Astrocyte of the spinal cord (primary cell): Measurements from ENCODE around the gene STX10.

Experiments used
- DNase-seq: peaks from one replicate; pipeline ENCODE4 v3.0.0; 2011; ENCODE audit warnings: low read depth, low spot score
- H3K4me3 ChIP-seq: 2 replicates; pipeline ENCODE4 v1.5.1; 2011; ENCODE audit warnings: low read depth, mild to moderate bottlenecking, low read length, moderate library complexity
- CTCF ChIP-seq: IDR thresholded peaks from 2 replicates; pipeline ENCODE4 v1.5.1; 2012; ENCODE audit warnings: low read depth, mild to moderate bottlenecking, low read length, inconsistent platforms
- in situ Hi-C: cut with HindIII; loops from 2 replicates; pipeline ENCODE4 v1.10.0; 2017; ENCODE audit warnings: low sequenced_read_pairs

Gene STX10

GRCh38 chr19:13095393-13095784, 54.8 kb downstream of the STX10 start:
- in situ Hi-C loops, result no loop called here
- TF ChIP-seq CTCF, result no peak
- H3K4me3 ChIP-seq, result no peak overlapping the region
- DNase-seq, result no peak

DNA sequence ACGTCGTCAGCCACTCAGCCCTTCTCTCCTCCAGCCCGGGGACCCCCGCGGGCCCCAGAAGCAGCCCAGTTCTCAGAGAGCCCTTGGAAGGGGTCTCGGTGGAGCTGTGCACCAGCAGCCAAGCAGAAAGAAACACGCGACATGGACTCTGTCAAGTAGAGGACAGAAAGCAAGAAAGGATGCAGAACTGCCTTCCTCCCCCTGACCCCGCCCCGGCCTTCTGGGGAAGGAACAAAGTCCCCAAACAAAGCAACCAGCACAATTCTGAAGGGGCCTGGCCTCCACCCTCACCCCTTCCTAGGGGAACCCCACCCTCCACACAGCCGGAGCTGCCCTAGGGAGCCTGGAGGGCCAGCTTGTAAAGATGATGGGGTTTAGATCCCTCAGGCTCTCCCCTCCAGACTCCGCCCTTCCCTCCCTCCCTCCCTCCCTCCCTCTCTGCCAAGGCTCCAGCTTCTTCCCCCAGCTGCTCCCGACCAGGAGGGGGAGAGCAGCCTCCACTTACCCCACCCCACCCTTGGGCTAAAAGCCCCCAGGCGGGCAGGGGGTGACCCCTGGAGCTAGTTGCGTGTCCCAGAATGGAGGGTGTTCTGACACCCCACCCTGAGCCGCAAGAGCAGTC, 55.3 kb downstream of the STX10 start:
- no peak overlapping the region for H3K4me3 ChIP-seq
- in situ Hi-C loops, result no loop called here
- TF ChIP-seq CTCF, result no peak
- DNase-seq, result no peak

- no peak overlapping the region for H3K4me3 ChIP-seq
- in situ Hi-C loops, result no loop called here
Measured at GRCh38 chr19:13094106-13094504, 56.1 kb downstream of the STX10 start.

More at GRCh38 chr19:13094106-13094504, 56.1 kb downstream of the STX10 start:
- no peak for DNase-seq
- TF ChIP-seq CTCF, result no peak
